Choroid plexus epithelial cell (primary cell): ENCODE measurements around the gene PON1.

Experiments
- DNase-seq: peaks from one replicate; pipeline ENCODE4 v3.0.0-alpha.2; 2010; ENCODE audit warnings: low read depth
- H3K4me3 ChIP-seq: 2 replicates; pipeline ENCODE4 v1.5.1; 2011; ENCODE audit warnings: low read depth, mild to moderate bottlenecking, control low read depth, low read length, moderate library complexity
- CTCF ChIP-seq: conservative IDR thresholded peaks from 2 replicates; pipeline ENCODE4 v1.5.1; 2011; ENCODE audit warnings: low read depth, mild to moderate bottlenecking, control low read depth, inconsistent platforms, low read length, moderate library complexity

The PON1 gene

GRCh38 chr7:95264363-95264891, 59.9 kb downstream of the PON1 start:
- TF ChIP-seq CTCF = no peak
- peak overlapping the region; percentile 20 for H3K4me3 ChIP-seq
- DNase-seq = peak; percentile 92

GRCh38 chr7:95263785-95264362, 60.5 kb downstream of the PON1 start:
- no peak for TF ChIP-seq CTCF
- DNase-seq = no peak
- H3K4me3 ChIP-seq = peak overlapping the region; percentile 20

- DNase-seq = no peak
These were observed 61.5 kb downstream of the PON1 start for GRCh38 chr7:95262875-95263274.

GRCh38 chr7:95261895-95262415, 62.4 kb downstream of the PON1 start:
- no peak for TF ChIP-seq CTCF
- DNase-seq = no peak
- no peak overlapping the region for H3K4me3 ChIP-seq

More at GRCh38 chr7:95262875-95263274, 61.5 kb downstream of the PON1 start:
- no peak for TF ChIP-seq CTCF
- H3K4me3 ChIP-seq = no peak overlapping the region

- no peak overlapping the region for H3K4me3 ChIP-seq
These were observed 68.6 kb downstream of the PON1 start for GRCh38 chr7:95255691-95256090.

GRCh38 chr7:95253986-95254385, 70.3 kb downstream of the PON1 start:
- H3K4me3 ChIP-seq = no peak overlapping the region
- no peak for DNase-seq
- no peak for TF ChIP-seq CTCF

More at GRCh38 chr7:95255691-95256090, 68.6 kb downstream of the PON1 start:
- no peak for TF ChIP-seq CTCF
- no peak for DNase-seq

- DNase-seq = no peak
- no peak for TF ChIP-seq CTCF
These were observed 72.4 kb downstream of the PON1 start for GRCh38 chr7:95251966-95252365.

More at GRCh38 chr7:95251966-95252365, 72.4 kb downstream of the PON1 start:
- no peak overlapping the region for H3K4me3 ChIP-seq
